Stimulated activated CD8-positive, alpha-beta memory T cell treated with anti-CD3 and anti-CD28 coated beads, Interleukin-4, amount 100 ng/mL, for 48 hours (primary cell): ENCODE results near the gene KAT2A.
A peak's percentile ranks its signal among the peaks of the same experiment; 100 is the strongest.
"Not testable (repeated sequence)": the region's sequence is repeated elsewhere in the genome, so short reads cannot be mapped to it uniquely, and the experiment has no call there.

Experiments used
- DNase-seq: peaks from one replicate; pipeline ENCODE4 v3.0.0-alpha.2; 2020

The KAT2A gene

GRCh38 chr17:42120770-42121769, at the start of gene KAT2A:
TSS of gene KAT2A (minus strand) at chr17:42121367. CDS start at chr17:42121304, 63 bp downstream.
- peak; percentile 85 for DNase-seq

GRCh38 chr17:42169351-42169750, 48.2 kb upstream of the KAT2A start:
- DNase-seq = no peak

GRCh38 chr17:42167807-42168206, 46.6 kb upstream of the KAT2A start:
- no peak for DNase-seq

- no peak for DNase-seq
These were observed 45.1 kb upstream of the KAT2A start for GRCh38 chr17:42166196-42166763.

GRCh38 chr17:42165751-42166150, 44.6 kb upstream of the KAT2A start:
- DNase-seq = no peak

GRCh38 chr17:42163696-42164407, 42.7 kb upstream of the KAT2A start:
- no peak for DNase-seq

- peak; percentile 84 for DNase-seq
These were observed 41.9 kb upstream of the KAT2A start for GRCh38 chr17:42163113-42163512.

GRCh38 chr17:42160531-42160910, 39.4 kb upstream of the KAT2A start:
- DNase-seq = no peak

GRCh38 chr17:42159796-42160530, 38.8 kb upstream of the KAT2A start:
- DNase-seq = no peak

GRCh38 chr17:42155614-42156045, 34.5 kb upstream of the KAT2A start:
- no peak for DNase-seq

GRCh38 chr17:42153919-42154742, 33.0 kb upstream of the KAT2A start:
- DNase-seq = no peak

GRCh38 chr17:42146911-42147607, 25.9 kb upstream of the KAT2A start:
- DNase-seq = no peak

- DNase-seq = not testable (repeated sequence)
These were observed 22.0 kb upstream of the KAT2A start for GRCh38 chr17:42143138-42143537.

GRCh38 chr17:42142371-42142896, 21.3 kb upstream of the KAT2A start:
- DNase-seq = no peak

GRCh38 chr17:42141382-42141781, 20.2 kb upstream of the KAT2A start:
- no peak for DNase-seq

- DNase-seq = not testable (repeated sequence)
These were observed 19.5 kb upstream of the KAT2A start for GRCh38 chr17:42140690-42141089.

- DNase-seq = no peak
These were observed 17.8 kb upstream of the KAT2A start for GRCh38 chr17:42138749-42139492.

GRCh38 chr17:42136654-42137051, 15.5 kb upstream of the KAT2A start:
- no peak for DNase-seq

- no peak for DNase-seq
These were observed 14.8 kb upstream of the KAT2A start for GRCh38 chr17:42135664-42136653.
